CD4-positive, alpha-beta T cell (primary cell): ENCODE results near the gene CFAP45. TPM values are rescaled to one million over a fixed set of nuclear protein-coding genes. Genes with fewer than 3 reads are reported as not detected.

Experiments
- ATAC-seq: fragments of 200-7000 bp; cut with Tn5 transposase; one replicate; pipeline ENCODE4 v1.10.0; 2022; ENCODE audit warnings: mild to moderate bottlenecking; ENCODE audit not compliant: poor library complexity
- CTCF ChIA-PET: fragments of 350-600 bp; sonication (Branson Sonifier 250); formaldehyde crosslinking; loops from one replicate; lab custom pipeline; 2021; ENCODE audit warnings: antibody characterized with exemption, inconsistent platforms; lab: Charles Lee
- POLR2A ChIA-PET: fragments of 350-600 bp; sonication (Branson Sonifier 250); formaldehyde crosslinking; loops from one replicate; lab custom pipeline; 2021; ENCODE audit warnings: antibody characterized with exemption, inconsistent platforms; lab: Charles Lee
- DNase-seq, 14 experiments: peaks; one replicate each; pipeline ENCODE4 v3.0.0-alpha.2; 2013 to 2020; ENCODE audit warnings: mixed read lengths in 2 of 14
- H3K27ac ChIP-seq, 2 donors: one replicate each; pipeline versions ENCODE4 v1.5.1 to v1.7.0; 2013; ENCODE audit warnings: low read length in 2 of 2, low read depth in 1 of 2, mild to moderate bottlenecking in 1 of 2
- H3K27me3 ChIP-seq, 2 experiments: 1 replicate in 1 of 2; 2 replicates in 1 of 2; pipeline versions ENCODE4 v1.6.1 to v1.7.0; 2013; ENCODE audit warnings: low read length in 2 of 2, control low read depth in 1 of 2, mild to moderate bottlenecking in 1 of 2, moderate library complexity in 1 of 2; ENCODE audit not compliant: insufficient read depth in 2 of 2, control insufficient read depth in 1 of 2
- H3K36me3 ChIP-seq: one replicate; pipeline ENCODE4 v1.6.1; 2013; ENCODE audit warnings: low read length, control low read depth; ENCODE audit not compliant: insufficient read depth
- H3K4me1 ChIP-seq: one replicate; pipeline ENCODE4 v1.6.1; 2013; ENCODE audit warnings: low read length, control low read depth; ENCODE audit not compliant: insufficient read depth
- H3K4me3 ChIP-seq: one replicate; pipeline ENCODE4 v1.5.1; 2013; ENCODE audit warnings: mild to moderate bottlenecking, low read length, moderate library complexity
- H3K9me3 ChIP-seq, 2 experiments: 1 replicate in 1 of 2; 2 replicates in 1 of 2; pipeline versions ENCODE4 v1.6.1 to v1.7.0; 2013; ENCODE audit warnings: low read length in 2 of 2, mild to moderate bottlenecking in 2 of 2, control low read depth in 1 of 2, moderate library complexity in 1 of 2; ENCODE audit not compliant: control insufficient read depth in 1 of 2, insufficient read depth in 1 of 2
- H3K27ac Mint-ChIP-seq: one replicate; pipeline ENCODE4 v1.8.0; 2020; ENCODE audit warnings: mixed read lengths
- H3K27me3 Mint-ChIP-seq: one replicate; pipeline ENCODE4 v1.8.0; 2021; ENCODE audit warnings: mixed read lengths
- H3K36me3 Mint-ChIP-seq: one replicate; pipeline ENCODE4 v1.8.0; 2021; ENCODE audit warnings: low read depth, mixed read lengths
- H3K4me1 Mint-ChIP-seq: one replicate; pipeline ENCODE4 v1.8.0; 2021; ENCODE audit warnings: low read depth, mixed read lengths
- H3K4me3 Mint-ChIP-seq: one replicate; pipeline ENCODE4 v1.8.0; 2020; ENCODE audit warnings: mild to moderate bottlenecking, mixed read lengths
- H3K9me3 Mint-ChIP-seq: one replicate; pipeline ENCODE4 v1.8.0; 2020; ENCODE audit warnings: mixed read lengths
- intact Hi-C, 2 experiments: fragments of 100-400 bp; cut with DNase I in 1 of 2; cut with micrococcal nuclease in 1 of 2; formaldehyde crosslinking; loops; one replicate each; pipeline versions ENCODE4 v1.15.1 to v1.9.0; 2023 to 2025; cut with DNase I, micrococcal nuclease
- total RNA-seq, 174 experiments: library from RNA in 2 of 174; stranded (reverse) in 2 of 174; gene quantifications; one replicate each; pipeline ENCODE4 v1.2.3 and lab custom pipeline; 2021 to 2026
- TF ChIP-seq, protein P1 (sequence below): fragments of 200-600 bp; IDR thresholded peaks from one replicate; pipeline ENCODE4 v1.8.0; 2022; ENCODE audit warnings: antibody characterized with exemption, mild to moderate bottlenecking

The CFAP45 gene
- total RNA-seq, 2 experiments from 2014 or later: 8.4 to 9.0 TPM

DNA sequence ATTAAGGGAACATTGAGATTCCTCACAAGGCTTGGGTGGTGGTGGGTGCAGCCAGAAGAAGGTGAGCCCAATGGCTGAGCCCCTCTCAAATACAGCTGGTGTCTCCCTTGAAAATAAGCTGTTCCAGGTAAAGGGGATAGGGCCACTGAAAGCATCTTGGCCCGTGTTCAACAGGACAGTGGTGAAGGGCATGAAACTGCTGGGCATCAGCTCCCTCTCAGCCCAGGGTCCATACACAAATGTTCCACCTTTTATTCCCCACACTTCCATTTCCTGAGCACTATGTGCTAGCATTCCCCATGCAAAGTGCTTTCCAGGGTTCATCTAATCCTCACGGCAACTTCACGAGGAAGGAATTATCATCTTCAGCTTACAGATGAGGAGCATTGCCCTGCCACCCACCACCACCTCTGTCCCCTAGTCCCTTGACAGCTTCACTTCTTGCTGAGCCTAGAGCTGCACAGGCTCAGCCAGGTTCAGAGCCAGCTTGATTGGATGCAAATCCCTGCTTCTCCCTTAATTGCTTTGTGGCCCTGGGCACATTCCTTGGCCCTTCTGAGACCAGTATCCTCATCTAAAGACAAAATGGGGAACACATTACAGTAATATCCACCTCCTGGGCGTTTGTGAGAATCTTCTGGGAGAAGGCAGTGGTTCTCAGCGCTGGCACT is 15.7 kb upstream of the CFAP45 start:
- Mint-ChIP-seq H3K27ac (peak overlapping the region; percentile 45), H3K36me3 (peaks cover 53% of the 10 kb centered on the region), H3K4me3 (peak overlapping the region; percentile 25), H3K9me3 (no peaks in the 10 kb centered on the region), H3K4me1 (peaks cover 73% of the 10 kb centered on the region), H3K27me3 (no peaks in the 10 kb centered on the region)
- intact Hi-C loops: no loop called here
- DNase-seq: peak in 1 of 14 experiments; percentile 22
- H3K4me1 ChIP-seq: peaks cover 72% of the 10 kb centered on the region
- H3K36me3 ChIP-seq: peaks cover 41% of the 10 kb centered on the region
- no peaks in the 10 kb centered on the region for H3K27me3 ChIP-seq
- TF ChIP-seq, protein P1, sequence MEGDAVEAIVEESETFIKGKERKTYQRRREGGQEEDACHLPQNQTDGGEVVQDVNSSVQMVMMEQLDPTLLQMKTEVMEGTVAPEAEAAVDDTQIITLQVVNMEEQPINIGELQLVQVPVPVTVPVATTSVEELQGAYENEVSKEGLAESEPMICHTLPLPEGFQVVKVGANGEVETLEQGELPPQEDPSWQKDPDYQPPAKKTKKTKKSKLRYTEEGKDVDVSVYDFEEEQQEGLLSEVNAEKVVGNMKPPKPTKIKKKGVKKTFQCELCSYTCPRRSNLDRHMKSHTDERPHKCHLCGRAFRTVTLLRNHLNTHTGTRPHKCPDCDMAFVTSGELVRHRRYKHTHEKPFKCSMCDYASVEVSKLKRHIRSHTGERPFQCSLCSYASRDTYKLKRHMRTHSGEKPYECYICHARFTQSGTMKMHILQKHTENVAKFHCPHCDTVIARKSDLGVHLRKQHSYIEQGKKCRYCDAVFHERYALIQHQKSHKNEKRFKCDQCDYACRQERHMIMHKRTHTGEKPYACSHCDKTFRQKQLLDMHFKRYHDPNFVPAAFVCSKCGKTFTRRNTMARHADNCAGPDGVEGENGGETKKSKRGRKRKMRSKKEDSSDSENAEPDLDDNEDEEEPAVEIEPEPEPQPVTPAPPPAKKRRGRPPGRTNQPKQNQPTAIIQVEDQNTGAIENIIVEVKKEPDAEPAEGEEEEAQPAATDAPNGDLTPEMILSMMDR: no peak
- no peak for ATAC-seq
- CTCF ChIA-PET: interaction anchor here (1.4 kb wide), 1 partner anchor 8 kb away, joined by 4 read pairs; no protein-coding TSS in a partner anchor
- POLR2A ChIA-PET: interaction anchor here (1.1 to 1.5 kb wide), 2 partner anchors 8 to 10 kb away, joined by 4 to 11 read pairs; partner anchors contain the start of gene TAGLN2
- H3K4me3 ChIP-seq: no peak overlapping the region
- no peaks in the 10 kb centered on the region for H3K9me3 ChIP-seq
- H3K27ac ChIP-seq: peak overlapping the region in 1 of 2 donors; percentile 12

DNA sequence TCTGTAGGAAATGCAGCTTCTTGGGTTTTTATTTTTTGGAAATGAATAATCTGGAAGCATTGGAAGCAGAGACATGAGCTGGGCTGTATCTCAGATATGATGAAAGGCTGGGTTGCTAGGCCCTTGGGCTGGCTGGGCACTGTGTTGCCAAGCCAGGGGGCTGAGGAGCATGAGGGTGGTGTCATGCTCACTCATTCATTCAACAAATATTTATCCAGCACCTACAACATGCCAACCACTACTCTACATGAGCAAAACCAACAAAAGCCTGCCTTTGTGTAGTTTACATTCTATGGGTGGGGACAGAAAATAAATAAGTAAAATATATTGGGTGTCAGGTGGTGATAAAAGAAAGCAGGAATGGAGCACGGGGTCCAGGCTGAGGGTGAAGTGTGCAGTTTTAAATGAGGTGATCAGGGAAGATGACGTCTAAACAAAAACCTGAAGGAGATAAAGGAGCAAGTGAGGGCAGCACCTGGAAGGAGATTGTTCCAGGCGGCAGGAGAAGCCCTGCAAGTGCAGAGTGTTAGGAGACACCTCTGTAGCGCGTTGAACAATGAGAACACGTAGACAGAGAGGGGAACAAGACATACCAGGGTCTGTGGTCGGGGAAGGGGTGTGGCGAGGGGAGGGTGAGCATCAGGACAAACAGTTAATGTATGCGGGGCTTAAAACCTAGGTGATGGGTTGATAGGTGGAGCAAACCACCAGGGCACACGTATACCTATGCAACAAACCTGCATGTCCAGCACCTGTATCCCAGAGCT is 14.5 kb upstream of the CFAP45 start:
- ChIA-PET POLR2A (no interaction called here), CTCF (interaction anchor here (1.4 kb wide), 1 partner anchor 7 kb away, joined by 4 read pairs; no protein-coding TSS in a partner anchor)
- H3K27ac Mint-ChIP-seq: peak overlapping the region; percentile 89
- H3K4me3 ChIP-seq: no peak overlapping the region
- peaks cover 40% of the 10 kb centered on the region for H3K36me3 Mint-ChIP-seq
- H3K4me3 Mint-ChIP-seq: no peak overlapping the region
- H3K27me3 Mint-ChIP-seq: no peaks in the 10 kb centered on the region
- no peaks in the 10 kb centered on the region for H3K9me3 ChIP-seq
- no peak for ATAC-seq
- DNase-seq: peak in 1 of 14 experiments; percentile 16
- no peaks in the 10 kb centered on the region for H3K27me3 ChIP-seq
- H3K36me3 ChIP-seq: peaks cover 29% of the 10 kb centered on the region
- H3K4me1 ChIP-seq: peaks cover 72% of the 10 kb centered on the region
- H3K27ac ChIP-seq: no peak overlapping the region
- TF ChIP-seq, protein P1: no peak
- H3K4me1 Mint-ChIP-seq: peaks cover 80% of the 10 kb centered on the region
- intact Hi-C loops: no loop called here
- no peaks in the 10 kb centered on the region for H3K9me3 Mint-ChIP-seq

DNA sequence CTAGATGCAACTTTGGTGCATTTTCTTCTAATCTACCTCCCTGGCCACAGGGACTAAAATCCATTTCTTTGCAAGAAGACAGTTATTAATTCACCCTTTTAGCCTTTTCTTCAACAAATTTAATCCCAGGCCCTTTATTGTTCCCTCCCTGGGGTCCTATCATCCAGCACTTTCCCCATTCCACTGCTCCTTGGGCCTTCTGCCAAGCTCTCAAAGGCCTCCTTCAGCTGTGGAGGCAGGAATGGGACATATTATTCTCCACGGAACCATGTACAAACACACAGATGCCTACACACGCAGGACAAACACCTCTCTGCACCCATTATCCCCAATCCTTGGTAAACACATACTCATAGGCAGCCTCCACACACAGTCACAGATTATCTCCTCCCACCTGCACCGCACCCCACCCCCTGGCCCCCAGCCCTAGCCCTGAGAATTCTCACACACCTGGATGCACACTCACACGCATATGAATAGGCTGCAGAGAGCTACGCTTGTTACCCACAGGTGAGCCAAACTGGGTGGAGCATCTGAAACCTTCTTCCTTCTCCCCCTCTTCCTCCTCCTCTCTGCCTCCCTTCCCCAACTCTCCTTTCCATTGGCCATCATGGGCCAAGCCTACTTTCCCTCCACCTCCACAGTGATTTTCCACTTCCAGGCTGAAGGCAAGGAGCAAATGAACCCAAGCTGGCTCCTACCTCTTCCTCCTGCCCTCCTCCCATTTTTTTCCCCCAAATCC is 13.7 kb upstream of the CFAP45 start:
- Histone ChIP-seq H3K27ac (no peak overlapping the region), H3K36me3 (peaks cover 20% of the 10 kb centered on the region), H3K4me1 (peaks cover 69% of the 10 kb centered on the region), H3K4me3 (no peak overlapping the region), H3K9me3 (no peaks in the 10 kb centered on the region), H3K27me3 (no peaks in the 10 kb centered on the region)
- TF ChIP-seq, protein P1: no peak
- no peaks in the 10 kb centered on the region for H3K27me3 Mint-ChIP-seq
- peak overlapping the region; percentile 89 for H3K27ac Mint-ChIP-seq
- ChIA-PET POLR2A (no interaction called here), CTCF (no interaction called here)
- H3K36me3 Mint-ChIP-seq: peaks cover 32% of the 10 kb centered on the region
- H3K4me3 Mint-ChIP-seq: no peak overlapping the region
- H3K4me1 Mint-ChIP-seq: peaks cover 80% of the 10 kb centered on the region
- DNase-seq: peak in 1 of 14 experiments; percentile 32
- ATAC-seq: no peak
- no peaks in the 10 kb centered on the region for H3K9me3 Mint-ChIP-seq
- intact Hi-C loops: no loop called here
